H9 (cell line): Measurements from ENCODE around the gene GRIPAP1. TPM values are rescaled to one million over a fixed set of nuclear protein-coding genes. Genes with fewer than 3 reads are reported as not detected.

Experiments used
- DNase-seq: peaks from one replicate; pipeline ENCODE4 v3.0.0-alpha.2; 2017
- H2AFZ ChIP-seq: one replicate; pipeline ENCODE4 v1.6.1; 2013; ENCODE audit warnings: mild to moderate bottlenecking, low read length, control low read depth, moderate library complexity
- H2AK5ac ChIP-seq: 2 replicates; pipeline ENCODE4 v1.6.1; 2013; ENCODE audit warnings: low read length, control low read depth, mixed read lengths; ENCODE audit not compliant: insufficient read length
- H2BK120ac ChIP-seq: one replicate; pipeline ENCODE4 v1.6.1; 2013; ENCODE audit warnings: low read depth, mild to moderate bottlenecking, low read length, control low read depth, inconsistent platforms; ENCODE audit not compliant: poor library complexity, severe bottlenecking
- H2BK12ac ChIP-seq: 2 replicates; pipeline ENCODE4 v1.6.1; 2013; ENCODE audit warnings: low read length, control low read depth, mixed read lengths, low read depth; ENCODE audit not compliant: insufficient read length
- H2BK15ac ChIP-seq: 2 replicates; pipeline ENCODE4 v1.6.1; 2013; ENCODE audit warnings: low read depth, low read length, control low read depth
- H2BK20ac ChIP-seq: one replicate; pipeline ENCODE4 v1.6.1; 2013; ENCODE audit warnings: low read depth, mild to moderate bottlenecking, low read length, control low read depth, inconsistent platforms; ENCODE audit not compliant: poor library complexity, severe bottlenecking
- H2BK5ac ChIP-seq: 2 replicates; pipeline ENCODE4 v1.6.1; 2013; ENCODE audit warnings: low read length, control low read depth, mixed read lengths; ENCODE audit not compliant: insufficient read length
- H3K14ac ChIP-seq: 2 replicates; pipeline ENCODE4 v1.6.1; 2013; ENCODE audit warnings: low read length, control low read depth; ENCODE audit not compliant: insufficient read depth
- H3K18ac ChIP-seq: 2 replicates; pipeline ENCODE4 v1.6.1; 2013; ENCODE audit warnings: low read depth, mild to moderate bottlenecking, mixed read lengths, low read length, control low read depth; ENCODE audit not compliant: insufficient read length
- H3K23ac ChIP-seq: 2 replicates; pipeline ENCODE4 v1.6.1; 2013; ENCODE audit warnings: low read length, control low read depth, mixed read lengths, low read depth; ENCODE audit not compliant: insufficient read length
- H3K23me2 ChIP-seq: 2 replicates; pipeline ENCODE4 v1.6.1; 2013; ENCODE audit warnings: low read depth, mild to moderate bottlenecking, mixed read lengths, low read length, control low read depth; ENCODE audit not compliant: insufficient read length, poor library complexity, severe bottlenecking
- H3K27ac ChIP-seq: 2 replicates; pipeline ENCODE4 v1.5.1; 2013; ENCODE audit warnings: low read length, control low read depth, mixed read lengths, low read depth; ENCODE audit not compliant: insufficient read length
- H3K27me3 ChIP-seq: 2 replicates; pipeline ENCODE4 v1.6.1; 2013; ENCODE audit warnings: low read length, control low read depth, inconsistent platforms; ENCODE audit not compliant: insufficient read depth
- H3K4ac ChIP-seq: 2 replicates; pipeline ENCODE4 v1.6.1; 2013; ENCODE audit warnings: low read depth, mild to moderate bottlenecking, control low read depth, inconsistent platforms, low read length, moderate library complexity
- H3K4me1 ChIP-seq: 2 replicates; pipeline ENCODE4 v1.6.1; 2013; ENCODE audit warnings: low read length, control low read depth, inconsistent platforms; ENCODE audit not compliant: insufficient read depth
- H3K4me2 ChIP-seq: 2 replicates; pipeline ENCODE4 v1.6.1; 2013; ENCODE audit warnings: low read length, control low read depth, mixed read lengths; ENCODE audit not compliant: insufficient read length, insufficient read depth
- H3K56ac ChIP-seq: 2 replicates; pipeline ENCODE4 v1.6.1; 2013; ENCODE audit warnings: low read depth, mild to moderate bottlenecking, mixed read lengths, low read length, control low read depth; ENCODE audit not compliant: insufficient read length
- H3K79me1 ChIP-seq: 2 replicates; pipeline ENCODE4 v1.6.1; 2013; ENCODE audit warnings: low read depth, mild to moderate bottlenecking, moderate library complexity, low read length, control low read depth, inconsistent platforms; ENCODE audit not compliant: insufficient read depth, poor library complexity, severe bottlenecking
- H3K79me2 ChIP-seq: 2 replicates; pipeline ENCODE4 v1.6.1; 2013; ENCODE audit warnings: low read length, control low read depth, inconsistent platforms; ENCODE audit not compliant: insufficient read depth
- H3K9ac ChIP-seq: 2 replicates; pipeline ENCODE4 v1.6.1; 2013; ENCODE audit warnings: low read length, control low read depth, mixed read lengths; ENCODE audit not compliant: insufficient read length; ENCODE audit errors: extremely low read depth
- H3K9me3 ChIP-seq: one replicate; pipeline ENCODE4 v1.6.1; 2013; ENCODE audit warnings: low read depth, low read length, inconsistent platforms; ENCODE audit not compliant: control insufficient read depth
- H3T11ph ChIP-seq: one replicate; pipeline ENCODE4 v1.6.1; 2013; ENCODE audit warnings: mild to moderate bottlenecking, low read length, control low read depth, inconsistent platforms
- H4K20me1 ChIP-seq: one replicate; pipeline ENCODE4 v1.6.1; 2013; ENCODE audit not compliant: control insufficient read depth, insufficient read length, insufficient read depth
- H4K5ac ChIP-seq: 2 replicates; pipeline ENCODE4 v1.6.1; 2013; ENCODE audit warnings: low read depth, mild to moderate bottlenecking, mixed read lengths, low read length, control low read depth; ENCODE audit not compliant: insufficient read length
- H4K8ac ChIP-seq: replicated peaks from 2 replicates; pipeline ENCODE4 v1.6.1; 2013; ENCODE audit warnings: low read length, control low read depth, mixed read lengths, low read depth; ENCODE audit not compliant: insufficient read length
- H4K91ac ChIP-seq: 2 replicates; pipeline ENCODE4 v1.6.1; 2013; ENCODE audit warnings: low read depth, mild to moderate bottlenecking, moderate library complexity, mixed read lengths, low read length, control low read depth; ENCODE audit not compliant: insufficient read length
- H3K27ac Mint-ChIP-seq, 3 experiments: 2 replicates in 2 of 3; 3 replicates in 1 of 3; pipeline ENCODE4 v1.8.0; 2020 to 2021; ENCODE audit warnings: mixed read lengths in 3 of 3, mild to moderate bottlenecking in 1 of 3, moderate library complexity in 1 of 3
- H3K27me3 Mint-ChIP-seq: 2 replicates; pipeline ENCODE4 v1.8.0; 2021; ENCODE audit warnings: low read depth, mild to moderate bottlenecking, moderate library complexity, mixed read lengths
- H3K36me3 Mint-ChIP-seq, 3 experiments: 2 replicates in 2 of 3; 3 replicates in 1 of 3; pipeline ENCODE4 v1.8.0; 2020 to 2021; ENCODE audit warnings: low read depth in 3 of 3, mixed read lengths in 3 of 3; ENCODE audit not compliant: insufficient read depth in 1 of 3
- H3K4me1 Mint-ChIP-seq, 2 experiments: 2 replicates each; pipeline ENCODE4 v1.8.0; 2020; ENCODE audit warnings: mixed read lengths in 2 of 2
- H3K4me3 Mint-ChIP-seq, 2 experiments: 2 replicates in 1 of 2; 3 replicates in 1 of 2; pipeline ENCODE4 v1.8.0; 2020 to 2021; ENCODE audit warnings: mild to moderate bottlenecking in 2 of 2, mixed read lengths in 2 of 2, moderate library complexity in 1 of 2
- H3K9me3 Mint-ChIP-seq, 2 experiments: 2 replicates in 1 of 2; 3 replicates in 1 of 2; pipeline ENCODE4 v1.8.0; 2020; ENCODE audit warnings: mild to moderate bottlenecking in 2 of 2, mixed read lengths in 2 of 2, moderate library complexity in 1 of 2
- CTCF ChIP-seq: fragments of 200-600 bp; sonication (generic); conservative IDR thresholded peaks from 3 replicates; pipeline ENCODE4 v1.8.0; 2021; ENCODE audit warnings: antibody characterized with exemption, mild to moderate bottlenecking
- WGBS: extraction: QIAGEN DNeasy Blood & Tissue Kit; methylation state at CpG from one replicate; pipeline ENCODE4 v1.1.7; 2013; ENCODE audit warnings: missing lambda C conversion rate, low lambda C conversion rate, mixed read lengths; ENCODE audit not compliant: insufficient read length; ENCODE audit errors: extremely low coverage; 5-methylcytosine and 5-hydroxymethylcytosine counted together
- total RNA-seq: library from RNA; stranded (reverse); gene quantifications from 2 replicates; pipeline ENCODE4 v1.2.1, GENCODE V29; 2021

The GRIPAP1 gene
- total RNA-seq, 1 experiment from 2014 or later = 71.8 TPM

- Histone ChIP-seq H3K27me3 (no peaks in the 10 kb centered on the region), H3K79me1 (peaks cover 2% of the 10 kb centered on the region), H3K9me3 (no peaks in the 10 kb centered on the region), H2BK120ac (no peak overlapping the region), H2BK12ac (no peak overlapping the region), H3K56ac (no peak overlapping the region), H3K23ac (no peak overlapping the region), H3K18ac (no peak overlapping the region), H2BK5ac (no peak overlapping the region), H3K27ac (no peak overlapping the region), H4K20me1 (peaks cover 2% of the 10 kb centered on the region), H3K4me1 (no peaks in the 10 kb centered on the region), H3K79me2 (peaks cover 2% of the 10 kb centered on the region; the same call in 1 of the 2 replicates), H4K8ac (no peak overlapping the region), H2BK15ac (no peak overlapping the region), H4K5ac (no peak overlapping the region), H4K91ac (no peak overlapping the region), H3K9ac (no peak overlapping the region), H3T11ph (no peak overlapping the region), H3K4ac (no peak overlapping the region), H3K14ac (no peak overlapping the region), H2AK5ac (no peak overlapping the region), H2AFZ (no peak overlapping the region), H3K4me2 (no peak overlapping the region), H3K23me2 (no peaks in the 10 kb centered on the region), H2BK20ac (no peak overlapping the region)
- no peaks in the 10 kb centered on the region; the same call in 1 of the 2 replicates for H3K27me3 Mint-ChIP-seq
- no peak overlapping the region for H3K27ac Mint-ChIP-seq
- peaks cover 0 to 8% of the 10 kb centered on the region in 2 experiments; a peak in 2 of 4 replicates for H3K4me1 Mint-ChIP-seq
- peaks cover 49 to 70% (median 70%) of the 10 kb centered on the region in 3 experiments for H3K36me3 Mint-ChIP-seq
- H3K4me3 Mint-ChIP-seq = no peak overlapping the region
- H3K9me3 Mint-ChIP-seq = peaks cover 74 to 81% of the 10 kb centered on the region in 2 experiments
- TF ChIP-seq CTCF = no peak
- DNase-seq = no peak
- WGBS = no CpG with 5 or more reads among the region's 1 CpG
These were observed 4.2 kb downstream of the GRIPAP1 start for GRCh38 chrX:48997865-48998264.
